Measurements from ENCODE around the gene SETD1B. TPM values are rescaled to one million over a fixed set of nuclear protein-coding genes. Genes with fewer than 3 reads are reported as not detected.

Gene SETD1B
- polyA plus RNA-seq, 1 donor from 2014 or later, result 2.6 TPM

DNA sequence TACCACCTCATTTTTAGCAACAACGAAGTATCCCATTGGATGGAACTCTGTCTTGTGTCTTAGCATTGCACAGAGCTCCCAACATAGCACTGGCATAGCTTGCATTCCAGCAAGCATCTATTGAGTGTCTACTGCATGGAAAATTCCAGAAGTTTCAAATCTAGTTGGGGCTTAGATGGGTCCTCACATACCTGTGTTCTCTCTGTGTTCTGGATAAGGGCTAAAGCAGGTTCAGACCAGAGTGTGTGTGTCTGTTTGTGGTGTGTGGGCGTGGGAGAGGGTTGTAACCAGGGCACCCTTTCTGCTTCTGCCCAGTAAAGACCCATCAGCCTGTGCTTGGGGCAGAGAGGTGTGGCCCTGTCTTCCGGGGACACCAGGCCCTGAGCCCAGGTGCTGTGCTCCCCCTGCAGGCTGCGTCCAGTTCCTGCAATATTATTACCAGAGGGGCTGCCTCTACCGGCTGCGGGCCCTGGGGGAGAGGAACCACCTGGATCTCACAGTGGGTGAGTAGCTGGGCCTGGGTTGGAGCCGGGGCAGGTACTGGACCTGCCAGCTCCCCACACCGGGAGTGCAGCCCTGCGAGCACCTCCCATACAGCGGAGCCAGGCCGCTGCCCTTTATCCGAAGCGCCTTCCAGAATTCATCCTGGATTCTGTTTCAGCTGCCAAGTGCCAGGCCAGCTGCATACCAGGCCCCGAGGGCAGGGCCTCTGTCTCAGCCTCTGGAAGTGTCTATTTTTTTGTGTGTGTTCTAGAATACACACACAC is 30.6 kb upstream of the SETD1B start:
- Histone ChIP-seq H3K27ac (ENCODE audit: low read length) (no peak overlapping the region), H2AFZ (ENCODE audit: low read depth, low read length) (no peak overlapping the region), H3K27me3 (ENCODE audit: insufficient read depth, low read depth, low read length) (no peaks in the 10 kb centered on the region)

DNA sequence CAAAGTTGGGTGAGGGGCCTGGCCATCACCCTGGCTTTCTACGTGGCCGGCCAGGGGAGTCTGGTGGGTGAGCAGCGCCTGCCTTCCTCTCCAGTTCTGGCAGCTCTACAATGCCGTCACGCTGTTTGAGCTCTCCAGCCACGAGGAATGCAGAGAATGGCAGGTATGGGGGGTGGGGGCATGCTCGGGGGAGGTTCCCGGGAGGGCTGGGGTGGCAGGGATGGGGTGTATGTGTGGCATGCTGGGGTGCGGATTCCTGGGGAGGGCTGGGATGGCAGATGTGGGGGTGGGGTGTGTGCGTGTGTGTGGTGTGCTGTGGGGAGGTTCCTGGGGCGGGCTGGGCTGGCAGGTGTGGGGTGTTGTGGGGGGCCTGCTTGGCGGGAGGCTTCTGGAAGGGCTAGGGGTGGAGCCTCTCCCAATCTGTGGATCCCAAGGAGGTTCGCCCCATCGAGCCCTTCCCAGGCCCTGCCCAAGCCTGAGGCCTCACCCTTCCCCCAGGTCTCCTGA is 28.8 kb upstream of the SETD1B start:
- TF ChIP-seq POLR2AphosphoS5 (IDR thresholded peaks at IDR 0.05) (no peak), MXI1 (conservative IDR thresholded peaks at IDR 0.05; ENCODE audit: poor library complexity, severe bottlenecking) (no peak), EZH2 (IDR thresholded peaks at IDR 0.05; ENCODE audit: borderline replicate concordance, insufficient read depth, low read length, poor library complexity, severe bottlenecking) (no peak), EP300 (conservative IDR thresholded peaks at IDR 0.05; ENCODE audit: poor library complexity, severe bottlenecking) (no peak), TAF1 (IDR thresholded peaks at IDR 0.05; ENCODE audit: low read depth) (no peak), RAD21 (conservative IDR thresholded peaks at IDR 0.05) (no peak), SMC3 (conservative IDR thresholded peaks at IDR 0.05; ENCODE audit: poor library complexity) (no peak)
- TF ChIP-seq, protein P1, sequence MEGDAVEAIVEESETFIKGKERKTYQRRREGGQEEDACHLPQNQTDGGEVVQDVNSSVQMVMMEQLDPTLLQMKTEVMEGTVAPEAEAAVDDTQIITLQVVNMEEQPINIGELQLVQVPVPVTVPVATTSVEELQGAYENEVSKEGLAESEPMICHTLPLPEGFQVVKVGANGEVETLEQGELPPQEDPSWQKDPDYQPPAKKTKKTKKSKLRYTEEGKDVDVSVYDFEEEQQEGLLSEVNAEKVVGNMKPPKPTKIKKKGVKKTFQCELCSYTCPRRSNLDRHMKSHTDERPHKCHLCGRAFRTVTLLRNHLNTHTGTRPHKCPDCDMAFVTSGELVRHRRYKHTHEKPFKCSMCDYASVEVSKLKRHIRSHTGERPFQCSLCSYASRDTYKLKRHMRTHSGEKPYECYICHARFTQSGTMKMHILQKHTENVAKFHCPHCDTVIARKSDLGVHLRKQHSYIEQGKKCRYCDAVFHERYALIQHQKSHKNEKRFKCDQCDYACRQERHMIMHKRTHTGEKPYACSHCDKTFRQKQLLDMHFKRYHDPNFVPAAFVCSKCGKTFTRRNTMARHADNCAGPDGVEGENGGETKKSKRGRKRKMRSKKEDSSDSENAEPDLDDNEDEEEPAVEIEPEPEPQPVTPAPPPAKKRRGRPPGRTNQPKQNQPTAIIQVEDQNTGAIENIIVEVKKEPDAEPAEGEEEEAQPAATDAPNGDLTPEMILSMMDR (IDR thresholded peaks at IDR 0.05; ENCODE audit: poor library complexity, severe bottlenecking), result no peak
- TF ChIP-seq, protein P2, sequence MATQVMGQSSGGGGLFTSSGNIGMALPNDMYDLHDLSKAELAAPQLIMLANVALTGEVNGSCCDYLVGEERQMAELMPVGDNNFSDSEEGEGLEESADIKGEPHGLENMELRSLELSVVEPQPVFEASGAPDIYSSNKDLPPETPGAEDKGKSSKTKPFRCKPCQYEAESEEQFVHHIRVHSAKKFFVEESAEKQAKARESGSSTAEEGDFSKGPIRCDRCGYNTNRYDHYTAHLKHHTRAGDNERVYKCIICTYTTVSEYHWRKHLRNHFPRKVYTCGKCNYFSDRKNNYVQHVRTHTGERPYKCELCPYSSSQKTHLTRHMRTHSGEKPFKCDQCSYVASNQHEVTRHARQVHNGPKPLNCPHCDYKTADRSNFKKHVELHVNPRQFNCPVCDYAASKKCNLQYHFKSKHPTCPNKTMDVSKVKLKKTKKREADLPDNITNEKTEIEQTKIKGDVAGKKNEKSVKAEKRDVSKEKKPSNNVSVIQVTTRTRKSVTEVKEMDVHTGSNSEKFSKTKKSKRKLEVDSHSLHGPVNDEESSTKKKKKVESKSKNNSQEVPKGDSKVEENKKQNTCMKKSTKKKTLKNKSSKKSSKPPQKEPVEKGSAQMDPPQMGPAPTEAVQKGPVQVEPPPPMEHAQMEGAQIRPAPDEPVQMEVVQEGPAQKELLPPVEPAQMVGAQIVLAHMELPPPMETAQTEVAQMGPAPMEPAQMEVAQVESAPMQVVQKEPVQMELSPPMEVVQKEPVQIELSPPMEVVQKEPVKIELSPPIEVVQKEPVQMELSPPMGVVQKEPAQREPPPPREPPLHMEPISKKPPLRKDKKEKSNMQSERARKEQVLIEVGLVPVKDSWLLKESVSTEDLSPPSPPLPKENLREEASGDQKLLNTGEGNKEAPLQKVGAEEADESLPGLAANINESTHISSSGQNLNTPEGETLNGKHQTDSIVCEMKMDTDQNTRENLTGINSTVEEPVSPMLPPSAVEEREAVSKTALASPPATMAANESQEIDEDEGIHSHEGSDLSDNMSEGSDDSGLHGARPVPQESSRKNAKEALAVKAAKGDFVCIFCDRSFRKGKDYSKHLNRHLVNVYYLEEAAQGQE (IDR thresholded peaks at IDR 0.05; ENCODE audit: borderline replicate concordance), result no peak
- Histone ChIP-seq H3K79me2 (replicated peaks; ENCODE audit: insufficient read depth, low read length) (no peaks in the 10 kb centered on the region), H3K4me2 (ENCODE audit: low read length) (no peak overlapping the region), H3K27ac (ENCODE audit: low read length) (no peak overlapping the region), H3K36me3 (ENCODE audit: insufficient read depth, low read length) (no peaks in the 10 kb centered on the region), H3K9me3 (ENCODE audit: low read length) (no peaks in the 10 kb centered on the region), H3K27me3 (ENCODE audit: insufficient read depth, low read depth, low read length) (no peaks in the 10 kb centered on the region), H3K9ac (ENCODE audit: low read length) (no peak overlapping the region), H3K4me3 (ENCODE audit: low read length) (no peak overlapping the region), H3K9me2 (ENCODE audit: insufficient read depth, low read length) (no peaks in the 10 kb centered on the region), H2AFZ (ENCODE audit: low read depth, low read length) (no peak overlapping the region), H4K20me1 (ENCODE audit: insufficient read depth) (no peaks in the 10 kb centered on the region), H3F3A (ENCODE audit: insufficient read depth, low read length, poor library complexity, severe bottlenecking) (no peaks in the 10 kb centered on the region)

More for the DNA sequence above, 30.6 kb upstream of the SETD1B start:
- Histone ChIP-seq H3K9me3 (ENCODE audit: low read length) (no peaks in the 10 kb centered on the region), H3K4me2 (ENCODE audit: low read length) (no peak overlapping the region), H3K36me3 (ENCODE audit: insufficient read depth, low read length) (no peaks in the 10 kb centered on the region), H3K9me2 (ENCODE audit: insufficient read depth, low read length) (no peaks in the 10 kb centered on the region), H3K9ac (ENCODE audit: low read length) (no peak overlapping the region), H4K20me1 (ENCODE audit: insufficient read depth) (no peaks in the 10 kb centered on the region), H3K79me2 (replicated peaks; ENCODE audit: insufficient read depth, low read length) (no peaks in the 10 kb centered on the region), H3K4me3 (ENCODE audit: low read length) (no peak overlapping the region), H3F3A (ENCODE audit: insufficient read depth, low read length, poor library complexity, severe bottlenecking) (no peaks in the 10 kb centered on the region)
- peak; percentile 50 for TF ChIP-seq SMC3 (conservative IDR thresholded peaks at IDR 0.05; ENCODE audit: poor library complexity)
- TF ChIP-seq, protein P2 (IDR thresholded peaks at IDR 0.05; ENCODE audit: borderline replicate concordance), result no peak
- TF ChIP-seq RAD21 (conservative IDR thresholded peaks at IDR 0.05), result peak; percentile 38
- no peak for TF ChIP-seq POLR2AphosphoS5 (IDR thresholded peaks at IDR 0.05)
- no peak for TF ChIP-seq TAF1 (IDR thresholded peaks at IDR 0.05; ENCODE audit: low read depth)
- TF ChIP-seq, protein P1 (IDR thresholded peaks at IDR 0.05; ENCODE audit: poor library complexity, severe bottlenecking), result peak; percentile 58
- TF ChIP-seq EP300 (conservative IDR thresholded peaks at IDR 0.05; ENCODE audit: poor library complexity, severe bottlenecking), result no peak

All from neural cell (in vitro differentiated cells).